Measurements from ENCODE around the gene SPON2.

Gene SPON2

GRCh38 chr4:1136048-1136447 is 36.3 kb downstream of the SPON2 start:
- TF ChIP-seq CTCF (IDR thresholded peaks at IDR 0.05), result no peak

GRCh38 chr4:1133033-1133432 is 39.4 kb downstream of the SPON2 start:
- no peak for TF ChIP-seq CTCF (IDR thresholded peaks at IDR 0.05)

- TF ChIP-seq CTCF (IDR thresholded peaks at IDR 0.05), result peak; percentile 100
Measured at GRCh38 chr4:1130316-1131186, 41.8 kb downstream of the SPON2 start.

- no peak for TF ChIP-seq CTCF (IDR thresholded peaks at IDR 0.05)
Measured at GRCh38 chr4:1126506-1126905, 45.9 kb downstream of the SPON2 start.

GRCh38 chr4:1124818-1125217 is 47.6 kb downstream of the SPON2 start:
- no peak for TF ChIP-seq CTCF (IDR thresholded peaks at IDR 0.05)

- no peak for TF ChIP-seq CTCF (IDR thresholded peaks at IDR 0.05)
Measured at GRCh38 chr4:1122505-1122904, 49.9 kb downstream of the SPON2 start.
